OCI-LY3 (cell line): ENCODE results near the gene NINL.

Experiments used
- CTCF ChIP-seq: fragments of 200-600, 300-600 bp; sonication (generic); IDR thresholded peaks from 2 replicates; pipeline ENCODE4 v1.5.1; 2014; ENCODE audit warnings: antibody characterized with exemption, low read length, low read depth
- EZH2phosphoT487 ChIP-seq: fragments of 200-600 bp; shearing (Covaris generic); IDR thresholded peaks from 2 replicates; pipeline ENCODE4 v1.6.1; 2018; ENCODE audit warnings: antibody characterized with exemption, mixed run types, low read depth

DNA sequence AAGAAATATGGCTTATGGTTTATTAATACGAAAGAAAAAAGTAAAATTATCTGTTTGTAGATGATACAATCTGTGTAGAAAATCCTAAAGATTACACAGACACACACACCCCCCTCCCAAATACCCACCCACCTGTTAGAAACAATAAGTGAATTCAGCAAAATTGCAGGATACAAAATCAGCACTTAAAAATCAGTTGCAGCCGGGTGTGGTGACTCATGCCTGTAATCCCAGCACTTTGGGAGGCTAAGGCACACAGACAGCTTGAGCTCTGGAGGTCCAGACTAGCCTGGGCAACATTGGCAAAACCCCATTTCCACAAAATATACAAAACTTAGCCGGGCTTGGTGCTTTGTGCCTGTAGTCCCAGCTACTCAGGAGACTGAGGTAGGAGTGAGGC, 42.3 kb downstream of the NINL start:
- no peak for TF ChIP-seq CTCF
- TF ChIP-seq EZH2phosphoT487: no peak
